RPMI7951 (cell line): ENCODE measurements around the gene FAM193A. TPM values are rescaled to one million over a fixed set of nuclear protein-coding genes. Genes with fewer than 3 reads are reported as not detected.
"Not testable (repeated sequence)": the region's sequence is repeated elsewhere in the genome, so short reads cannot be mapped to it uniquely, and the experiment has no call there.

ENCODE experiments used
- DNase-seq: peaks from one replicate; pipeline ENCODE4 v3.0.0-alpha.2; 2012; ENCODE audit warnings: low read depth
- total RNA-seq: library from RNA; depleted of rRNA; stranded (reverse); fragments of >200 nt; shearing (Covaris generic); gene quantifications from 2 replicates; pipeline ENCODE4 v1.2.3, GENCODE V29; 2014

FAM193A gene
- total RNA-seq, 1 experiment from 2014 or later, result 7.1 TPM

DNA sequence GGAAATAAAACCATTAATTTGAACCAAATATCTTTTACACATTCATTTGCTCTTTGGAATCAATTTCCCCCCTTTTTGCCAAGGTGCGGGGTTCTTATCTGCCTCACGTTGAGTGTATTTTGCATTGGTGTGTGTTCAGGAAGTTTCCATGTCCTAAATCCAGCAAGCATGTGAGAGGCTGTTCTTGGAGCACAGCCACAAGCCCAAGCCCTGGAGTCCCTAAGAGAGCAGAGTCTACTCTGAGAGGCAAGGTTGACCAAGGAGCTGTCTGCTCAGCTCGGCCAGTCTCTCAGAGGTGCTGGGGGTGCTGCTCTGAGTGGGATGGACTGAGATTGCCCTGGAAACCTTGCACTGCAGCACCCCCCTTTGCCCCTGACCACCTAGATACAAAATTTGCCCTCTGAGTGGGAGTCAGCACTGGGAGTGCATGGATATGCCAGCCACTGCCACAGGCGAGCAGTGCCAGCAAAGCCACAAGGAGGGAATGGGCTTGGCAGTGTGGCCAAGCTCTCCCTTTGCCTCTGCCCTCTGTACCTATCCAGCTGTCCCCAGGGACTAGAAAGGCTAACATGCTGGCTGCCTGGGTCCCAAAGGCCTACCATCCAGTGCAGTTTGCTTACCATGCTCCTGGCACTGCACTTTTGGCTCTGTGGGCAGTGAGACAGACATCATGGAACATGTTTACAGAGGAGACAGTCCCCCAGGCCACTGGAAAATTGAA lies 20.5 kb upstream of the FAM193A start:
- DNase-seq, result no peak

DNA sequence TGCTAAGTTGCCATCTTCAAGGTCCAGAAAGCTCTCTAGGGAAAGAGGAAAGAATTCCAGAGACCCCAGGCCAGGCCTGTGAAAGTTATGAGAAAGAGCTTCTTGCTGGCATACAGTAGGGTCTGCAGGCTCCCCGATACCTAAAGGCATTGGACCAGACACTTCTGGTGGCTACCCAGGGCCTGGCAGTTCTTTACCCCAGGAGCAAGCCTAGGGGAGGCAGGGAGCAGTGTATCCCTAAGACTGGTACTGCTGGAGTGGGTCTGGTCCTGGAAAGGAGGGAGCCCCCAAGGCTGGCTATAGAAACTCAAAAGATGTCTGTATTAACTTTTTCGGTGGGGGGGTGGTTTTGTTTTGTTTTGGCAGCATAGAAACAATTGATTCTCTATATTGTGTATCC lies 19.8 kb upstream of the FAM193A start:
- no peak for DNase-seq

DNA sequence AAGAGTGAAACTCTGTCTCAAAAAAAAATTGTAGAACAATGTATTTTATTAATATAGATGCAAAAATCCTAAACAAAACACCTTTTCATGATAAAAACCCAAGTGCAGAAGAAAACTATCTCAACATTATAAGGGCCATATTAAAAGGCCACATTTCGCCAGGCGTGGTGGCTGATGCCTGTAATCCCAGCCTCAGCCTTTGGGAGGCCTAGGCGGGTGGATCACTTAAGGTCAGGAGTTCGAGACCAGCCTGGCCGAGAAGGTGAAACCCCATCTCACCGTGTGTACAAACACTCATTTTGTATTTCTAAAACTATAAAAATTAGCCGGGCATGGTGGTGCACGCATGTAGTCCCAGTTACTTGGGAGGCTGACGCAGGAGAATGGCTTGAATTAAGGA lies 9.9 kb upstream of the FAM193A start:
- DNase-seq, result no peak

DNA sequence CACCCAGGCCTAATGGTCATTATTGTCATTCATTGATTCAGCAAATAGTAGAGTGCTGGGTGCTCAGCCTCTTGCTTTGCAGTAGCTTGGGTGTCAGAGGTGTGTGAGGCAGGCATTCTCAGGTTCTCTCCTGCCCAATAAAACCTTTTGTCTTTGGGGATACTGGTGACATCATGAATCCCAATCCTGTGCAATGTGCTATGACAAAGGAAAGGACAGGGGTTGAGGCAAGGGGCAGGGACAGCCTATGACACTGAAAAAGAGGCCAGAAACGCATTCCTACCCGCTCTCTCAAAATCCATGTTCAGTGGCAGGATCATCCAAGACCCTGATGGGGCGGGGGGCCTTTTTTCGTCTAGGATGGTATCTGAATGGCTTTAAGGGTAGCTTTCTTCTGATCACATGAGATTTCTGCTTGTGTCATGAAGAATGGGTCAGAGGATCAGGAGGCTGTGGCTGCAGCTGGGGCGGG lies 1.5 kb upstream of the FAM193A start:
- DNase-seq, result no peak

DNA sequence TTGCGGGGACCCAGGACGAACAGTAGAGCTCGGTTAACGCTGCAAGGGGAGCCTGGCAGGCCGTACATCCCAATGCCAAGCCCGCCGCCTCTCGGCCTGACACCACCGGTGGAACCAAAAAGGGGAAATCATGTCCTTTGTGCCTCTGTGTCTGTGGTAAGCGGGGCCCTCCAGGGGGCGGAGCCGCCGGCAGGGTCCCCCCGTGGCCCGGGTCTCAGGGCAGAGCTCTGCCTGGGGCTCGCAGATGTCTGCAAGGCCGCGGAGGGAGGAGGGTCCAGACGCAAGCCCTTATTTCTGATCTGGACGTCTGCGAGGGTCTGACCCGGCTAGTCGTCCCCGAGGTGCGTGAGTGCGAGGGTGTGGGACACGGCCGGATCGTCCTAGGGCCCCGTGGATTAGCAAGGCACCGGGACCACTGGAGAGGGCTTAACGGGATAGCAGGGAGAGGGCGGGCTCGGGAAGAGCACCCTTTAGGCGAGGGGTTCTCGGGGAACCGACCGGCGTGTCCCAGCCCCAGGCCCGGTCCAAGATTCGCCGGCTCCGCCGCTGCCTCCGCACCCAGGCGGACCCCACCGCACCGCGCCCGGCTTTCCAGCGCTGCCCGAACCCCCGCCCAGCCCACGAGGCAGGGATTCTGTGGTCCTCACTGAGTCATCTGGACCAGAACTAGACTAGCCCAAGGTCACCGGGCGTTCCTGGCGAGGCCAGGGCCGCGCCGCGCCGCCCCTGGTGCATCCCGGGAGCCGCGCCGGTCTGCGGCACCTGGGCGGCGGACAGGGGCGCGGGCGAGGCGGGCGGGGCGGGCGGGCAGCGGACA lies 863 bp upstream of the FAM193A start:
- DNase-seq, result peak; percentile 31

DNA sequence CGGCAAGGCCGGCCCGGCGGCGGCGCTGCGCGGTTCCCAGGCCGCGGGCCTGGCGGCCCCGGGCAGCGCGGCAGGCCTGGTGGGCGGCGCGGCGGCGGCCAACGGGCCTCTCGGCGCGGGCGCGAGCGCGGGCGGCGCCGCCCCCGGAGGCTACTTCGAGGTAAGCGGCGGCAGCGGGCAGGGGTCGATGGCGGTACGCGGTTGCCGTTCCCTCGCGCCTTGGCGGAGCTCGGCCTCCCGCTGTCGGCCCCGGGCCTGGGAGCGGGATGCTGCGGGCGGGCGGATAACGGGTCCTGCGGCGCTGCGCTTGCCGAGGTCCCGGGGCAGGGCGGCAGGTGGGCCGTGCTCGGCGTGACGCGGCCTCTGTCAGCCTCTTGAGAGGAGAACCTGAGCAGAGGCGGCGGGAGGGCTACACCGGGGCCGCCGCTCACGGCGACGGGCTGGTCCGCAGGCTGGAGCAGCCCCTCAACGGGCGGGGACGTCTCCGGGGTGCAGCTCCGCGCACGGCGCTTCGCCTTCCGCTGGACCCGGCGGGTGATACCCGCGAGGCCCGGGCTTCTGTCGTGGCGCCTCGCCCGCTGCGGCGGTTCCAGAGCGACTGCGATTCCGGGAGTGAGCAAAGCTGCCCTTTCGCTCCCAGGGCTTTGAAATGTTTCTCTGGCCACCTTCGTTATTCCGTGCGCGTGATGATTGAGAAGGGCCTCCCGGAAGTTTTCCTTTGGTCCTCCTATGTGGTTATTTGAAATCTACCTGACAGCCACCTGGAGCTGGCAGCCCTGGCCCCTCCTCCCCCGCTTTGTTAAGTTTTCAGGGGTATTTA lies 774 bp downstream of the FAM193A start:
- peak; percentile 34 for DNase-seq

DNA sequence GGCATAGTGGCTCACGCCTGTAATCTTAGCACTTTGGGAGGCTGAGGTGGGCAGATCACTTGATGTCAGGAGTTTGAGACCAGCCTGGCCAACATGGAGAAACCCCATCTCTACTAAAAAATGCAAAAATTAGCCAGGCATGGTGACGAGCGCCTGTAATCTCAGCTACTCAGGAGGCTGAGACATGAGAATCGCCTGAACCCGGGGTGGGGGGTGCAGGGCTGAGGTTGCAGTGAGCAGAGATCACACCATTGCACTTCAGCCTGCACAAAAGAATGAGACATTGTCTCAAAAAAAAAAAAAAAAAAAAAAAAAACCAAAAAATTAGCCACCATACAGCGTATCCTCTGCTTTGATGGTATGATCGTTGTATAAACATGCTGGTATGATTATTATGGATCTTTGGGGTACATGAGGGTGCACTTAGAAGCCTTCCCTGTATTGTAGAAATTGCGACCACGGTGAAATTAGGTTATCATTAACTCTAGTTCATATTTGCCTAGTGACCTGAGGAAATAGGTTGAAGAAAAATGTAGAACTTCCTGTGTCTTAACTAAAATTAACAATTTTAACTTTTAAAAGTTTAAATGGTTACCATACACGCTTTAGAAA lies 7.2 kb downstream of the FAM193A start:
- DNase-seq, result not testable (repeated sequence)

DNA sequence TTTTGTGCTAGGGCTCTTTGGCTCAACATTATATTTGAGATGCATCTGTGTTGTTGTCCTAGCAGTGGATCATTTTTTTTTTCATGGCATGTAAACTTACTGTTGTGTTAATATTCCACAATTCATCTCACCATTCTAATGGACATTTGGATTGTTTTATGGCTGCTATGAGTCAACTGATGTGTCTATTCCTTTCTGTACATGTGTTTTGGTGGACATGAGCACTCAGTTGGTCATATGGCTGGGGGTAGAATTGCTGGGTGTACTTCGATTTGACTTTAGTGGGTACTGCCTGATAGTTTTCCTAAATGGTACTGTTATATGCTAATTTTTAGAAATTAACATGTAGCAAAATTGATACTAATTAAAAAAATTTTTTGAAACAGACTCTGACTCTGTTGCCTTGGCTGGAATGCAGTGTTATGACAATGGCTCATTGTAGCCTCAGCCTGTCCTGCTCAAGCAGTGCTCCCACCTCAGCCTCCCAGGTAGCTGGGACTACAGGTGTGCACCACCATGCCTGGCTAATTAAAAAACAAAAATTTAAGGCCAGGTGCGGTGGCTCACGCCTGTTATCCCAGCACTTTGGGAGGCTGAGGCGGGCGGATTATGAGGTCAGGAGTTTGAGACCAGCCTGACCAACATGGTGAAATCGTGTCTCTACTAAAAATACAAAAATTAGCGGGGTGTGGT lies 9.0 kb downstream of the FAM193A start:
- no peak for DNase-seq

DNA sequence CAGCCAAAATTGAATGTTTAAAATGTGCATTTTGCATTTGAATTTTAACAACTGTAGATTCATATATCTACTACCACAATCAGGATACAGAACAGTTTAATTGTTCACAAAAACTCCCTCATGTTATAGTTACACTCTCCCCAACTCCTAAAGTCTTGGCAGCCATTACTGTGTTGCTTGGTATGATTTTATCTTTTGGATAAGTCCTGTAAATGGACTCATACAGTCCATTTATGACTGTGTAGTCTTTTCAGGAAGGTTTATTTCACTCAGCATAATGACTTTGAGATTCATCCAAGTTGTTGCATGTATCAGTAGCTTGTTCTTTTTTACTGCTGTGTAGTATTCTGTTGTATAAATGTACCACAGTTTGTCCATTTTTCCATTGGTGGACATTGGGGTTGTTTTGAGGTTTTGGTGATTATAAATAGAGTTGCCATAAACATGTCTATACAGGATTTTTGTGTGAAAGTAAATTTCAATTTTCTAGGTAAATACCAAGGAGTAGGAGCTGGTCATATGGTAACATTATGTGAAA lies 9.9 kb downstream of the FAM193A start:
- no peak for DNase-seq

DNA sequence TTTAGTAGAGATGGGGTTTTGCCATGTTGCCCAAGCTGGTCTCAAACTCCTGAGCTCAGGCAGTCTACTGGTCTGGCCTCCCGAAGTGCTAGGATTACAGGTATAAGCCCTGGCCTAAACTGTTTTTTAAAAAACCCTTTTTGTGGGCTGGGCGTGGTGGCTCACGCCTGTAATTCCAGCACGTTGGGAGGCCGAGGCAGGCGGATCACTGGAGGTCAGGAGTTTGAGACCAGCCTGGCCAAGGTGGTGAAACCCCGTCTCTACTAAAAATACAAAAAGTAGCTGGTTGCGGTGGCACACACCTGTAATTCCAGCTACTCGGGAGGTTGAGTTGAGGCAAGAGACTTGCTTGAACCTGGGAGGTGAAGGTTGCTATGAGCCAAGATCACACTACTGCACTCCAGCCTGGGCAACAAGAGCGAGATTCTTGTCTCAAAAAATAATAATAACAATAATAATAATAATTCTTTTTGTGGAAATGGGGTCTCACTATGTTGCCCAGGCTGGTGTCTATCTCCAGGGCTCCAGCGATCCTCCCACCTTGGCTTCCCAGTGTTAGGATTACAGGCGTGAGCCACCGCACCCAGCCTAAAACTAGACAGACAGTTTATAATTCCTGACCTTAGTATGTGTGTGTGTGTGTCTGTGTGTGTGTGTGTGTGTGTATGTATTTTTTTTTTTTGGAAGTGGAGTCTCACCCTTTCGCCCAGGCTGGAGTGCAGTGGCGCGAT lies 10.7 kb downstream of the FAM193A start:
- not testable (repeated sequence) for DNase-seq

DNA sequence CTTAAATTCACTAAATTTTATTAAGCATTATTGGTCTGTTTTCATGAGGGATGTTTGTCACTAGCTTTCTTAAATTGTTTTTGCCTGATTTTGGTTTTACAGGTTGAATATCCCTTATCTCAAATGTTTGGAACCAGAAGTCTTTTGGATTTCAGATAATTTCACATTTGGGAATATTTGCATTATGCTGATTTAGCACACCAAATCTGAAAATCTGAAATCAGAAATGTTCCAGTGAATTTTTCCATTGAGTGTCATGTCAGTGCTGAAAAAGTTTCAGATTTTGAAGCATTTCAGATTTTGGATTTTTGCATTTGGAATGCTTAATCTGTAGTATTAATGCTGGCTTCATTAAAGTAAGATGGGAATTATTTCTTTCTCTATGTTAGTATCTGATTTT lies 14.7 kb downstream of the FAM193A start:
- no peak for DNase-seq

DNA sequence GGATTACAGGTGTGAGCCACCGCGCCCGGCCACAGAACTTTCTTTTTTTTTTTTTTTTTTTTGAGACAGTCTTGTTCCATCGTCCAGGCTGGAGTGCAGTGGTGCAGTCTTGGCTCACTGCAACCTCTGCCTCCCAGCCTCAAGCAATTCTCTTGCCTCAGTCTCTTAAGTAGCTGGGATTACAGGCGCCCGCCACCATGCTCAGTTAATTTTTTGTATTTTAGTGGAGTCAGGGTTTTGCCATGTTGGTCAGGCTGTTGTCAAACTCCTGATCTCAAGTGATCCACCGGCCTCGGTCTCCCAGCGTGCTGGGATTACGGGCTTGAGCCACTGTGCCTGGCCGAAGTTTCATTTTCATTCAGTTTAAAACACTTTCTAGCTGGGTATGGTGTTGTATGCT lies 16.4 kb downstream of the FAM193A start:
- DNase-seq, result no peak

DNA sequence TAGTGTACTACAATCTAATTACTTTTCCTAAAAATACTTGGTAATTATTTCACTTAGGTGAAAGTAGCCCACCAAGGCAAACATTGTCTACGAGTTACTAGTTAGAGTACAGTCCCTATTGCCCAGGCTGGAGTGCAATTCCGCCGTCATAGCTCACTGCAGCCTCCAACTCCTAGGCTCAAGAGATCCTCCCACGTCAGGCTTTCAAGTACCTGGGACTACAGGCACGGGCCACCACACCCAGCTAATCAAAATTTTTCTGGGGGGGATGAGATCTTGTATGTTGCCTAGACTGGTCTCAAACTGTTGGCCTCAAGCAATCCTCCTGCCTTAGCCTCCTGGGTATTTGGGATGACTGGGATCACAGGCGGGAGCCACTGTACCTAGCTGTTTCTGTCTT lies 21.9 kb downstream of the FAM193A start:
- no peak for DNase-seq

DNA sequence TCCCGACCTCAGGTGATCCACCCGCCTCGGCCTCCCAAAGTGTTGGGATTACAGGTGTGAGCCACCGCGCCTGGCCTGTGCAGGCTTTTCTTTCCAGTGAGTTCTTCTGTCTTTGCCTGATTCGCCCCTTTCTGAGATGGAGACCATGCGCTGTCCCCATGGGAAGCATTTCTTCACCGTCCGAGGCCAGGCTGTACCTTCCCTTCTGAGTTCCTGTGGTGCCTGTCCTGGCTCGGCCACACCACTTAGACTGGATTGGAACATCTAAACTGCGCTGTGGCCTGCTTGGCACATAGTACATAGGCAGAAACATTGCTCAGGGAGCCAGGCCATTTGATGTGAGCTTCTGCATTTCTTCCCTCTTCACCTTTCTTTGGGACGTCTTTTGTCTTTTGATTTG lies 23.7 kb downstream of the FAM193A start:
- DNase-seq, result no peak

DNA sequence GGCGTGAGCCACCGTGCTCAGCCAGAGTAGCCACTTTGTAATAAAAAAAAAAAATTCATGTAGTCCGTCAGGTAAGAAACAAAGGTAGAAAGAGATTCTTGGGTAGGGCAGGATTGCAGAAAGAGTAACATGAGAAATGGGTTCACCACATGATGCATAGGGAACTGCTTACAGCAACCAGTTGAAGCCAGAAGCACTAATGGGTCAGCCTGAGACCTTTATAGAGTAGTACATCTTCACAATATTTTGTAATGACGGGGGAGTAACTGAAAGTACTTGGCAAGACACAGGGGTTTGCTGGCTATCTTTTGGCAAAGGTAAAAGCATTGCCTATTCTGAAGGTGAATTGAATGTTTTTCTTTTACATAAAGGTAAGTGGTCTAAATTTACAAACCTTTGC lies 29.1 kb downstream of the FAM193A start:
- DNase-seq, result no peak

DNA sequence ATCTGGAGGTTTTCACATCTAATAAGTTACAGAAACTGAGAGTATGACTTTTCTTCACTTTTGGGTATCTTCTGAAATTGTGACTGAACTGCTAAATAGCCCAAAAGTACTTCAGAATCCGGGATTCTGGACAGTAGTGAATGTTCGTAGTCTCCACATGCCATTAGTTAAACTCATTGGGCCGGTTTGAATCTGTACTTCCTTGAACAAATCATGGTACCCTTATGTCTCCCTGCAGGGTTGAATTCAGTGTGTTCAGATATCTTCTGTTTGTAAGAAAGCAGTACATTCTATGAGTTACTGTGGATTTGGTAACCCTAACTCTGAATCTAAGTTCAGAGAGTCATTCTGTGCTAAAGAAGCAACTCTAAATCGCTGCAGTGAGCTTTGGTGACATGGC lies 33.6 kb downstream of the FAM193A start:
- no peak for DNase-seq

DNA sequence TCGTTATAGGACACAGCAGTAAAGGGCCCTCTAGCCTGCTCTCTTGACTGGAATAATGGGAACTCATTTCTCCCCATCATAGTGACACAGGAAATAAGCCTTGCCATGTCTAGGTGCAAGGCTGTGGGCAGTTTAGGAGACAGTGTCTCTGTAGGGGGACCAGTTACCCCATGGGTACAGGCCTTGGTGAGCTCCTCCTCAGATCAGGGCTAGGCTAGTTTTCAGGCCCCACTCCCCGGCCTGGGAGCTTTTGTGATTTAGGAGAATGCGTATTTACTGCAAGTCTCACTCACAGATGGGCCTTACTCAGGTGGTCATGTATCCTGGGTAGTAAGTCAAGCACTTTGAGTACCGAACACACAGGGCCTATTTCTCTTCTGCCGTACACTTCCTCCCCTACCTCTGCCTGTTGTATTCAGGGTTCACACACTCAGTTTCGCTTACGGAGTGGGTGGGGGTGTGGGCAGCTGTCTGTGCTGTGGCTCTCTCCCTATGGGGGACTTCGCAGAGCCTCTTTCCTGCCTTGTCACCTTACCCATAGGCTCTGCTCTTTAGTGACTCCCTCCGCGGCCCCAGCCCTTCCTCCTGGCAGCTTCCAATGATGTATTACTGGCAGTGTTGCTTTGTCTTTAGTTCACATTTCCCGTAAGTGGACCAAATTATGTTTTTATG lies 34.2 kb downstream of the FAM193A start:
- no peak for DNase-seq

DNA sequence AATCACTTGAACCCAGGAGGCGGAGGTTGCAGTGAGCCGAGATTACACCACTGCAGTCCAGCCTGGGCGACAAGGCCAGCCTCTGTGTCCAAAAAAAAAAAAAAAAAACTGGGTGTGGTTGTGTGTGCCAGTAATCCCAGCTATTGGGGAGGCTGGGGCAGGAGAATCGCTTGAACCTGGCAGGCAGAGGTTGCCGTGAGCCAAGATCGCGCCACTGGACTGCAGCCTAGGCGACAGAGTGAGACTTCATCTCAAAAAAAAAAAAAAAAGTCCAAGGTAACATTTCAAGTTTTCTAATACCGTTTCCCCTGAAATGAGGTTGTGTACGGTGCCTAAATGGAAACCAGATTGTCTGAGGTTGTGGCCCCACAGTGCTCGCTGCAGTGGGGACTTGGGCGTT lies 35.6 kb downstream of the FAM193A start:
- no peak for DNase-seq

DNA sequence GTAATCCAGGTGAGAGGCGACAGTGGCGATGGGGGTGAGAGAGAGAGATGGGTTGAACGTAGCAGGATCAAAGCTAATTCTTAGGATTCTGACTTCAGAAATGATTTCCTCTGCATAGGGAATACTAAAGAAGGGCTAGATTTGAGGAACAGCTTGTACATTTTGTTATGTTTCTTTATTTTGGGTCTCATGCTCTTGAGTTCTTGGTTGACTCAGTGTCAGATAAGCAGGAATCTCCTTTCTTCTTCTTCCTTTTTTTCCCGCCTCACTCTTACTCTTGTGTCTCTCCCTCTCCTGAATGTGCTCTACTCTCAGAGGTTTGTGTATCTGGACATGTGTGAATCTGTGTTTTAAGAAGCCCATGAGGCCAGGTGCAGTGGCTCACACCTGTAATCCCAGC lies 36.4 kb downstream of the FAM193A start:
- DNase-seq, result no peak

DNA sequence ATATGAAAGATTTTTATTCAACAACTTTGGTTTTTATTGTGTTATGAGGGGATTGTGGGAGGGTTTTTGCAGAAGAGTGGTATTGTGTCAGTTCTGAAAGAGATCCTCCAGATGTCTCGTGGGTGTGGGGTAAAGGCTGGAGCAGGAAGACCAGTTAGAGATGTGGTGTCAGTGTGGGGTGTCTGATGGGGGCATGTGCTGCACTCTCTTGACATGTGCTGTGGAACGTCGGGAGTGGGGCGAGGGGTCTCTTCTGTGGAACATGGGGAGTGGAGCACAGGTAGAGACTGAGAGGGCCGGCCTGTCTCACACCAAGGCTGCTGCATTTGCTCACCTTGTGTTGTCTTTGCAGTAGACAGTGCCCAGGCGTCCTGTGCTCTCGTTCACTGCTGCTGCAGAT lies 37.6 kb downstream of the FAM193A start:
- no peak for DNase-seq
